H1 (cell line): Measurements from ENCODE around the gene CALM1. TPM values are rescaled to one million over a fixed set of nuclear protein-coding genes. Genes with fewer than 3 reads are reported as not detected.

Source experiments
- BRCA1 ChIP-seq: IDR thresholded peaks from 2 replicates; pipeline ENCODE4 v1.6.1; 2012; ENCODE audit warnings: low read depth, low read length, improper control_type of control experiment
- CEBPB ChIP-seq: IDR thresholded peaks from 2 replicates; pipeline ENCODE4 v1.6.1; 2012; ENCODE audit warnings: low read depth, low read length
- GTF2F1 ChIP-seq: IDR thresholded peaks from 2 replicates; pipeline ENCODE4 v1.6.1; 2012; ENCODE audit warnings: low read depth, low read length, improper control_type of control experiment, borderline replicate concordance
- JUN ChIP-seq: IDR thresholded peaks from 2 replicates; pipeline ENCODE4 v1.6.1; 2011; ENCODE audit warnings: low read depth, mild to moderate bottlenecking, improper control_type of control experiment, low read length
- KDM4A ChIP-seq: IDR thresholded peaks from one replicate; pipeline ENCODE4 v1.7.1; 2012; ENCODE audit warnings: low read depth, mild to moderate bottlenecking, moderate library complexity, low read length, inconsistent platforms; ENCODE audit not compliant: severe bottlenecking
- NRF1 ChIP-seq: IDR thresholded peaks from 2 replicates; pipeline ENCODE4 v1.6.1; 2011; ENCODE audit warnings: mild to moderate bottlenecking, low read depth, low read length, improper control_type of control experiment
- SIN3A ChIP-seq, 2 experiments: IDR thresholded peaks in 1 of 2; conservative IDR thresholded peaks in 1 of 2; 2 replicates each; pipeline ENCODE4 v1.6.1; 2011 to 2012; ENCODE audit warnings: low read length in 2 of 2, improper control_type of control experiment in 1 of 2, low read depth in 1 of 2, mild to moderate bottlenecking in 1 of 2
- YY1 ChIP-seq: IDR thresholded peaks from 2 replicates; pipeline ENCODE4 v1.6.1; 2011; ENCODE audit warnings: low read depth, mild to moderate bottlenecking, low read length
- polyA plus RNA-seq, 7 experiments: library from polyadenylated mRNA; depleted of rRNA in 3 of 7; stranded (reverse) in 5 of 7; unstranded in 2 of 7; fragments of >200 nt in 5 of 7; fragments of 200-250 nt in 2 of 7; gene quantifications; 1 replicate in 5 of 7; 2 replicates in 1 of 7; 4 replicates in 1 of 7; pipeline versions ENCODE4 v1.2.1 to v1.2.3, GENCODE V29; 2011 to 2013; ENCODE audit warnings: missing spikeins in 2 of 7, mixed read lengths in 2 of 7
- total RNA-seq: library from RNA; stranded (reverse); fragmentation: NEBNext Ultra II Directional; extraction: Animal tissue kit (Norgen Biotek cat#: 25700); gene quantifications from 2 replicates; pipeline ENCODE4 v1.2.1, GENCODE V29; 2021
- TF ChIP-seq, protein P1 (sequence below): fragments of 300-600 bp; sonication (generic); IDR thresholded peaks from 2 replicates; pipeline ENCODE4 v1.7.1; 2012; ENCODE audit warnings: low read length, moderate library complexity, mild to moderate bottlenecking, inconsistent platforms; ENCODE audit not compliant: insufficient replicate concordance

The CALM1 gene
- total and polyA plus RNA-seq, 2 of the 8 experiments (the other 6 are each of a cell fraction or from before 2014, with no cell fraction given): 285 to 422 TPM

GRCh38 chr14:90399541-90400444, 3.0 kb downstream of the CALM1 start (continued):
- TF ChIP-seq, protein P1, sequence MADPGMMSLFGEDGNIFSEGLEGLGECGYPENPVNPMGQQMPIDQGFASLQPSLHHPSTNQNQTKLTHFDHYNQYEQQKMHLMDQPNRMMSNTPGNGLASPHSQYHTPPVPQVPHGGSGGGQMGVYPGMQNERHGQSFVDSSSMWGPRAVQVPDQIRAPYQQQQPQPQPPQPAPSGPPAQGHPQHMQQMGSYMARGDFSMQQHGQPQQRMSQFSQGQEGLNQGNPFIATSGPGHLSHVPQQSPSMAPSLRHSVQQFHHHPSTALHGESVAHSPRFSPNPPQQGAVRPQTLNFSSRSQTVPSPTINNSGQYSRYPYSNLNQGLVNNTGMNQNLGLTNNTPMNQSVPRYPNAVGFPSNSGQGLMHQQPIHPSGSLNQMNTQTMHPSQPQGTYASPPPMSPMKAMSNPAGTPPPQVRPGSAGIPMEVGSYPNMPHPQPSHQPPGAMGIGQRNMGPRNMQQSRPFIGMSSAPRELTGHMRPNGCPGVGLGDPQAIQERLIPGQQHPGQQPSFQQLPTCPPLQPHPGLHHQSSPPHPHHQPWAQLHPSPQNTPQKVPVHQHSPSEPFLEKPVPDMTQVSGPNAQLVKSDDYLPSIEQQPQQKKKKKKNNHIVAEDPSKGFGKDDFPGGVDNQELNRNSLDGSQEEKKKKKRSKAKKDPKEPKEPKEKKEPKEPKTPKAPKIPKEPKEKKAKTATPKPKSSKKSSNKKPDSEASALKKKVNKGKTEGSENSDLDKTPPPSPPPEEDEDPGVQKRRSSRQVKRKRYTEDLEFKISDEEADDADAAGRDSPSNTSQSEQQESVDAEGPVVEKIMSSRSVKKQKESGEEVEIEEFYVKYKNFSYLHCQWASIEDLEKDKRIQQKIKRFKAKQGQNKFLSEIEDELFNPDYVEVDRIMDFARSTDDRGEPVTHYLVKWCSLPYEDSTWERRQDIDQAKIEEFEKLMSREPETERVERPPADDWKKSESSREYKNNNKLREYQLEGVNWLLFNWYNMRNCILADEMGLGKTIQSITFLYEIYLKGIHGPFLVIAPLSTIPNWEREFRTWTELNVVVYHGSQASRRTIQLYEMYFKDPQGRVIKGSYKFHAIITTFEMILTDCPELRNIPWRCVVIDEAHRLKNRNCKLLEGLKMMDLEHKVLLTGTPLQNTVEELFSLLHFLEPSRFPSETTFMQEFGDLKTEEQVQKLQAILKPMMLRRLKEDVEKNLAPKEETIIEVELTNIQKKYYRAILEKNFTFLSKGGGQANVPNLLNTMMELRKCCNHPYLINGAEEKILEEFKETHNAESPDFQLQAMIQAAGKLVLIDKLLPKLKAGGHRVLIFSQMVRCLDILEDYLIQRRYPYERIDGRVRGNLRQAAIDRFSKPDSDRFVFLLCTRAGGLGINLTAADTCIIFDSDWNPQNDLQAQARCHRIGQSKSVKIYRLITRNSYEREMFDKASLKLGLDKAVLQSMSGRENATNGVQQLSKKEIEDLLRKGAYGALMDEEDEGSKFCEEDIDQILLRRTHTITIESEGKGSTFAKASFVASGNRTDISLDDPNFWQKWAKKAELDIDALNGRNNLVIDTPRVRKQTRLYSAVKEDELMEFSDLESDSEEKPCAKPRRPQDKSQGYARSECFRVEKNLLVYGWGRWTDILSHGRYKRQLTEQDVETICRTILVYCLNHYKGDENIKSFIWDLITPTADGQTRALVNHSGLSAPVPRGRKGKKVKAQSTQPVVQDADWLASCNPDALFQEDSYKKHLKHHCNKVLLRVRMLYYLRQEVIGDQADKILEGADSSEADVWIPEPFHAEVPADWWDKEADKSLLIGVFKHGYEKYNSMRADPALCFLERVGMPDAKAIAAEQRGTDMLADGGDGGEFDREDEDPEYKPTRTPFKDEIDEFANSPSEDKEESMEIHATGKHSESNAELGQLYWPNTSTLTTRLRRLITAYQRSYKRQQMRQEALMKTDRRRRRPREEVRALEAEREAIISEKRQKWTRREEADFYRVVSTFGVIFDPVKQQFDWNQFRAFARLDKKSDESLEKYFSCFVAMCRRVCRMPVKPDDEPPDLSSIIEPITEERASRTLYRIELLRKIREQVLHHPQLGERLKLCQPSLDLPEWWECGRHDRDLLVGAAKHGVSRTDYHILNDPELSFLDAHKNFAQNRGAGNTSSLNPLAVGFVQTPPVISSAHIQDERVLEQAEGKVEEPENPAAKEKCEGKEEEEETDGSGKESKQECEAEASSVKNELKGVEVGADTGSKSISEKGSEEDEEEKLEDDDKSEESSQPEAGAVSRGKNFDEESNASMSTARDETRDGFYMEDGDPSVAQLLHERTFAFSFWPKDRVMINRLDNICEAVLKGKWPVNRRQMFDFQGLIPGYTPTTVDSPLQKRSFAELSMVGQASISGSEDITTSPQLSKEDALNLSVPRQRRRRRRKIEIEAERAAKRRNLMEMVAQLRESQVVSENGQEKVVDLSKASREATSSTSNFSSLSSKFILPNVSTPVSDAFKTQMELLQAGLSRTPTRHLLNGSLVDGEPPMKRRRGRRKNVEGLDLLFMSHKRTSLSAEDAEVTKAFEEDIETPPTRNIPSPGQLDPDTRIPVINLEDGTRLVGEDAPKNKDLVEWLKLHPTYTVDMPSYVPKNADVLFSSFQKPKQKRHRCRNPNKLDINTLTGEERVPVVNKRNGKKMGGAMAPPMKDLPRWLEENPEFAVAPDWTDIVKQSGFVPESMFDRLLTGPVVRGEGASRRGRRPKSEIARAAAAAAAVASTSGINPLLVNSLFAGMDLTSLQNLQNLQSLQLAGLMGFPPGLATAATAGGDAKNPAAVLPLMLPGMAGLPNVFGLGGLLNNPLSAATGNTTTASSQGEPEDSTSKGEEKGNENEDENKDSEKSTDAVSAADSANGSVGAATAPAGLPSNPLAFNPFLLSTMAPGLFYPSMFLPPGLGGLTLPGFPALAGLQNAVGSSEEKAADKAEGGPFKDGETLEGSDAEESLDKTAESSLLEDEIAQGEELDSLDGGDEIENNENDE: no peak
- TF ChIP-seq NRF1 (no peak), YY1 (peak; percentile 83), CEBPB (0 out of 2 replicates have a peak, but pooled peaks have one; percentile 16), JUN (no peak), KDM4A (no peak), BRCA1 (peak; percentile 36; the same call in 1 of the 2 replicates), SIN3A (conservative IDR thresholded peaks at IDR 0.05 in 1 of 2, IDR thresholded peaks at IDR 0.05 in 1 of 2; ENCODE audit: low read depth in 1 of 2, low read length in 2 of 2) (peak in 1 of 2 experiments; percentile 93; a peak in 2 of 4 replicates), GTF2F1 (0 out of 2 replicates have a peak, but pooled peaks have one; percentile 45)
